Glutamatergic neuron (in vitro differentiated cells): ENCODE measurements around the gene NTM. TPM values are rescaled to one million over a fixed set of nuclear protein-coding genes. Genes with fewer than 3 reads are reported as not detected.

Experiments used
- DNase-seq: peaks from one replicate; pipeline ENCODE4 v3.0.0; 2022
- H3K27ac Mint-ChIP-seq: one replicate; pipeline ENCODE4 v1.8.0; 2020; ENCODE audit warnings: mild to moderate bottlenecking, mixed read lengths, inconsistent platforms; ENCODE audit not compliant: unreplicated experiment
- H3K27me3 Mint-ChIP-seq: one replicate; pipeline ENCODE4 v1.8.0; 2020; ENCODE audit warnings: mild to moderate bottlenecking, moderate library complexity, mixed read lengths, inconsistent platforms; ENCODE audit not compliant: unreplicated experiment
- H3K36me3 Mint-ChIP-seq: one replicate; pipeline ENCODE4 v1.8.0; 2020; ENCODE audit warnings: mild to moderate bottlenecking, mixed read lengths, inconsistent platforms; ENCODE audit not compliant: unreplicated experiment
- H3K4me1 Mint-ChIP-seq: one replicate; pipeline ENCODE4 v1.8.0; 2020; ENCODE audit warnings: mild to moderate bottlenecking, low read depth, mixed read lengths, inconsistent platforms; ENCODE audit not compliant: unreplicated experiment
- H3K4me3 Mint-ChIP-seq: one replicate; pipeline ENCODE4 v1.8.0; 2020; ENCODE audit warnings: mild to moderate bottlenecking, mixed read lengths, inconsistent platforms; ENCODE audit not compliant: unreplicated experiment
- H3K9me3 Mint-ChIP-seq: one replicate; pipeline ENCODE4 v1.8.0; 2020; ENCODE audit warnings: mild to moderate bottlenecking, moderate library complexity, mixed read lengths, inconsistent platforms; ENCODE audit not compliant: unreplicated experiment
- CTCF ChIP-seq: fragments of 200-600 bp; sonication (generic); IDR thresholded peaks from one replicate; pipeline ENCODE4 v1.5.0; 2021; ENCODE audit not compliant: partially characterized antibody, unreplicated experiment
- total RNA-seq: library from RNA; stranded (reverse); fragmentation: NEBNext Ultra II Directional; extraction: Animal tissue kit (Norgen Biotek cat#: 25700); gene quantifications from one replicate; pipeline ENCODE4 v1.2.1, GENCODE V29; 2021; ENCODE audit not compliant: unreplicated experiment

The NTM gene
- total RNA-seq, 1 donor from 2014 or later, result 1.2 TPM

- H3K9me3 Mint-ChIP-seq, result no peaks in the 10 kb centered on the region
- H3K4me1 Mint-ChIP-seq, result peaks cover 9% of the 10 kb centered on the region
- no peaks in the 10 kb centered on the region for H3K36me3 Mint-ChIP-seq
- no peak overlapping the region for H3K27ac Mint-ChIP-seq
- H3K27me3 Mint-ChIP-seq, result no peaks in the 10 kb centered on the region
- DNase-seq, result no peak
- no peak overlapping the region for H3K4me3 Mint-ChIP-seq
- no peak for TF ChIP-seq CTCF
These were observed 610.7 kb downstream of the NTM start for GRCh38 chr11:131980888-131981668.

DNA sequence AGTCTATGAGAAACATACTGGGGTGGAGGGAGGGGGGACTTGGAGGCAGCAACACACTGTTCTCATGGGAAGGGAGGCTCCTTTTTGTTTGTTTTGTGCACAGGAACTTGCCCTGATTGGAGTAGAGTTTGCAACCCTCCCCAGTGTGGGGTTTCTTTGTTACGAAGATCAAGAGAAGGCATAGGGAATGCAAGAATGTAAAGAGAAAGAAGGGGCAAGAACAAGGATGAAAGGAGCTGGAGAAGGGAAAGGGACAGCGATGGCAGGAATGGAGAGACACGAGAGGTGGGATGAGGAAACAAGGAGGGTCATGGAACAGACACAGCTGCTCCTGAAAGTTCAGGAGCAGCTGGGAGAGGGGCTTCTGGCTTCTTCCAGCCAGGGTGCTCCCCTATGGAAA, 611.7 kb downstream of the NTM start:
- no peak for TF ChIP-seq CTCF
- no peak for DNase-seq
- peaks cover 14% of the 10 kb centered on the region for H3K4me1 Mint-ChIP-seq
- H3K27ac Mint-ChIP-seq, result no peak overlapping the region
- peak overlapping the region; percentile 55 for H3K4me3 Mint-ChIP-seq
- no peaks in the 10 kb centered on the region for H3K36me3 Mint-ChIP-seq
- H3K9me3 Mint-ChIP-seq, result no peaks in the 10 kb centered on the region
- no peaks in the 10 kb centered on the region for H3K27me3 Mint-ChIP-seq

GRCh38 chr11:131985846-131986301, 615.5 kb downstream of the NTM start:
- H3K9me3 Mint-ChIP-seq, result no peaks in the 10 kb centered on the region
- no peak for TF ChIP-seq CTCF
- no peak overlapping the region for H3K4me3 Mint-ChIP-seq
- no peaks in the 10 kb centered on the region for H3K27me3 Mint-ChIP-seq
- H3K36me3 Mint-ChIP-seq, result no peaks in the 10 kb centered on the region
- peaks cover 14% of the 10 kb centered on the region for H3K4me1 Mint-ChIP-seq
- no peak for DNase-seq
- no peak overlapping the region for H3K27ac Mint-ChIP-seq

GRCh38 chr11:131987703-131988102, 617.3 kb downstream of the NTM start:
- H3K27ac Mint-ChIP-seq, result no peak overlapping the region
- no peaks in the 10 kb centered on the region for H3K9me3 Mint-ChIP-seq
- H3K27me3 Mint-ChIP-seq, result no peaks in the 10 kb centered on the region
- no peak for DNase-seq
- peaks cover 11% of the 10 kb centered on the region for H3K4me1 Mint-ChIP-seq
- no peaks in the 10 kb centered on the region for H3K36me3 Mint-ChIP-seq
- H3K4me3 Mint-ChIP-seq, result no peak overlapping the region
- no peak for TF ChIP-seq CTCF

- DNase-seq, result no peak
- Mint-ChIP-seq H3K27me3 (no peaks in the 10 kb centered on the region), H3K9me3 (peaks cover 3% of the 10 kb centered on the region), H3K4me3 (no peak overlapping the region), H3K4me1 (no peaks in the 10 kb centered on the region), H3K27ac (no peak overlapping the region), H3K36me3 (peaks cover 5% of the 10 kb centered on the region)
- TF ChIP-seq CTCF, result no peak
These were observed 621.2 kb downstream of the NTM start for GRCh38 chr11:131991606-131992005.
